ENCODE results near the gene SRRM3. TPM values are rescaled to one million over a fixed set of nuclear protein-coding genes. Genes with fewer than 3 reads are reported as not detected.
A peak's percentile ranks its signal among the peaks of the same experiment; 100 is the strongest.

The SRRM3 gene
- total and polyA plus RNA-seq, 9 donors = 0.31 to 0.79 (median 0.49) TPM

DNA sequence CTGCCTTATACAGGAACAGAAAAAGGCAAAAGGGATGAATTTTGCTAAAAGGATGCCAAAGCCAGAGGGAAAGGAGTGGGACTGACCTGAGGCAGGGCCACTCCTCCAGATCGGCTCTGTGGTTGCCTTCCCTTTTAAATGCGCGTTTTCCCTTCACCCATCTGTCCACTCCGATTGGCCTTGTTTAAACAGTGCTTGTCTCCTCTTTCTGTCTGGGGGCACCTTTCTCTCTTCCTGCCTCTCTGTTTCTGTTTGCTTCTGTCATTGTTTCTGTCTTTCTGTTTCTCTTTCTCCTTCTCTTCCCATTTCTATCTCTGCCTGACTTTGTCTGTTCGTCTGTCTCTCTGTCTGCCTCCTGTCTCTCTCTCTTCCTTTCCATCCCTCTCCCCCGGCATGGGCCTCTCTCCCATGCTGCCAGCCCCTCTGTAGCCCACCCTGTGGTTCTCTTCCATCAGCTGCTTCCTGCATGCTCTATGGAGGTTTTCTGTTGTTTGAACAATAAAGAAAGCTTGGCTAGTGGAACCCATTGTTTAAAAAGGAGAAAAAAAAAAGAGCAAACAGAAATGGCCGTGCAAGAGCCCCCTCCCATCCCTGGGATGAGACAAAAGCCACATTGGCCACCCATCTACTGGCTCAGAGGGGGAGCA lies 71.3 kb downstream of the SRRM3 start:
- Histone ChIP-seq H3K36me3 (ENCODE audit: control insufficient read depth, insufficient read depth, low read length) (no peaks in the 10 kb centered on the region), H3K27ac (ENCODE audit: low read length) (no peak overlapping the region), H3K4me3 (ENCODE audit: low read length) (no peak overlapping the region), H3K27me3 (ENCODE audit: control insufficient read depth, insufficient read depth, low read length) (peaks cover 77% of the 10 kb centered on the region), H3K9me3 (replicated peaks; ENCODE audit: control insufficient read depth, low read depth, low read length) (no peaks in the 10 kb centered on the region), H3K4me1 (ENCODE audit: control insufficient read depth, insufficient read depth, low read length) (no peaks in the 10 kb centered on the region)
- WGBS (ENCODE audit: insufficient coverage) = 5% methylated on average over 5 of the region's 7 CpGs
- no peak for DNase-seq

DNA sequence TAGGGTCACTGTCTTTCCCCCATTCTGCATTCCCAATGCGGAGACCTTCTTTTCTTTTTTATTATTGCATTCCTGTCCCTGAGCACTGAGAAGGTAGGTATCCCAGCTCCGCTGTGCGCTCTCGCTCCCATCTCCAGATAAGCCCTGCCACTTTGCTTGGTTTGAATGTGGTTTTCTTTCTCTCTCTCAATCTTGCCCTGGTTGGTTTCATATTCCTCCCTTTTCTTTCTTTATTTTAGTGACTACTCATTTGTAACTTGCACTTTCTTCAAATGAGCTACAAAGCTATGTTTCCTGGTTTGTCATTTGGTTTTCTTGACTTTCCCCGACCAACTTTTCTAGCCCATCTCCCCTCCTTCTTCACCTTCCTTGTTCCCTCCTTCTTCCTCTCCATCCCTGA lies 71.8 kb downstream of the SRRM3 start:
- no peaks in the 10 kb centered on the region for H3K9me3 ChIP-seq (replicated peaks; ENCODE audit: control insufficient read depth, low read depth, low read length)
- no peaks in the 10 kb centered on the region for H3K4me1 ChIP-seq (ENCODE audit: control insufficient read depth, insufficient read depth, low read length)
- no peak overlapping the region for H3K4me3 ChIP-seq (ENCODE audit: low read length)
- H3K27ac ChIP-seq (ENCODE audit: low read length) = no peak overlapping the region
- WGBS (ENCODE audit: insufficient coverage) = 45% methylated on average over 2 of the region's 5 CpGs
- H3K27me3 ChIP-seq (ENCODE audit: control insufficient read depth, insufficient read depth, low read length) = peaks cover 76% of the 10 kb centered on the region
- H3K36me3 ChIP-seq (ENCODE audit: control insufficient read depth, insufficient read depth, low read length) = no peaks in the 10 kb centered on the region
- no peak for DNase-seq

DNA sequence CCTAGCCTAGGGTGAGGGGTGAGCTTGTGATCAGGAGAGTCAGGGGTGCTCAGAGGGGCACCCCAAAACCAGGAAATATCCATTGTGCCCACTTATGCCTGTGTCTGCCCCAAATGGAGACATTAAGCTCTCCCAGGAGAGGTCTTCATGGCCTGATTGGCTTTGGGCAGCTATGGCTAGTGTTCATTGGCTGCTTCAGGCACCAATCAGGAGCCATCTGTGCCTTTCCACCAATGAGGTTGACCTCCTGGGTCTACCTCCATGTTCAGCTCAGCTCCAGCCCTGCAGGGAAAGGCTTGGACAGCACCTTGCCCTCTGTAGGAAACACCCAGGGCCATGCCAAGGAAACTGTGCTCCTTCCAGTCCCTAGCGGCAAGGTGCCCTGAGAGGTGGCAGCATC lies 76.8 kb downstream of the SRRM3 start:
- no peaks in the 10 kb centered on the region for H3K36me3 ChIP-seq (ENCODE audit: control insufficient read depth, insufficient read depth, low read length)
- no peaks in the 10 kb centered on the region for H3K9me3 ChIP-seq (replicated peaks; ENCODE audit: control insufficient read depth, low read depth, low read length)
- no peak overlapping the region for H3K4me3 ChIP-seq (ENCODE audit: low read length)
- peaks cover 77% of the 10 kb centered on the region for H3K27me3 ChIP-seq (ENCODE audit: control insufficient read depth, insufficient read depth, low read length)
- WGBS (ENCODE audit: insufficient coverage) = 100% methylated on average over 1 of the region's 1 CpG
- H3K27ac ChIP-seq (ENCODE audit: low read length) = no peak overlapping the region
- H3K4me1 ChIP-seq (ENCODE audit: control insufficient read depth, insufficient read depth, low read length) = peaks cover 8% of the 10 kb centered on the region
- DNase-seq = no peak

DNA sequence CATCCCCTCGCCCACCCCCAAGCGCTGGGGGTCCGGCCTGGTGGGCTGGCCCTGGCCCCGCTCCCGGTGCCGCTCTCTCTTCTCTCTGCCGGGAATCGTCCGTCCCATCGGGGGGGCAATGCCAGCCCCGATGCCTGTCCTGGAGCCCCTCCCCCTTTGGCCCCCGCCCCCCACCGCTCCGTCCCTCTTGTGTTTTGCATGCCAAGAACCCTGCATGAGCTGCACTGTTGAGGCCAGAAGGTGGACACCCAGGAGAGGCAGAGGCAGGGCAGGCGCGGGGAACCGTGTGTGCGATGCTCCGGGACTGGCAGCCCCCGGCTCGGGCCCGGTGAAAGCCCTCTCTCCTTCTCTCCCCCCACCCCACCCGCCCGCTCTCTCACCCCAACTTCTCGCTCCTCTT lies 78.7 kb downstream of the SRRM3 start:
- no peak overlapping the region for H3K4me3 ChIP-seq (ENCODE audit: low read length)
- H3K27ac ChIP-seq (ENCODE audit: low read length) = no peak overlapping the region
- H3K27me3 ChIP-seq (ENCODE audit: control insufficient read depth, insufficient read depth, low read length) = peaks cover 80% of the 10 kb centered on the region
- H3K36me3 ChIP-seq (ENCODE audit: control insufficient read depth, insufficient read depth, low read length) = no peaks in the 10 kb centered on the region
- peaks cover 9% of the 10 kb centered on the region for H3K4me1 ChIP-seq (ENCODE audit: control insufficient read depth, insufficient read depth, low read length)
- no peak for DNase-seq
- H3K9me3 ChIP-seq (replicated peaks; ENCODE audit: control insufficient read depth, low read depth, low read length) = no peaks in the 10 kb centered on the region
- WGBS (ENCODE audit: insufficient coverage) = 4% methylated on average over 9 of the region's 25 CpGs

DNA sequence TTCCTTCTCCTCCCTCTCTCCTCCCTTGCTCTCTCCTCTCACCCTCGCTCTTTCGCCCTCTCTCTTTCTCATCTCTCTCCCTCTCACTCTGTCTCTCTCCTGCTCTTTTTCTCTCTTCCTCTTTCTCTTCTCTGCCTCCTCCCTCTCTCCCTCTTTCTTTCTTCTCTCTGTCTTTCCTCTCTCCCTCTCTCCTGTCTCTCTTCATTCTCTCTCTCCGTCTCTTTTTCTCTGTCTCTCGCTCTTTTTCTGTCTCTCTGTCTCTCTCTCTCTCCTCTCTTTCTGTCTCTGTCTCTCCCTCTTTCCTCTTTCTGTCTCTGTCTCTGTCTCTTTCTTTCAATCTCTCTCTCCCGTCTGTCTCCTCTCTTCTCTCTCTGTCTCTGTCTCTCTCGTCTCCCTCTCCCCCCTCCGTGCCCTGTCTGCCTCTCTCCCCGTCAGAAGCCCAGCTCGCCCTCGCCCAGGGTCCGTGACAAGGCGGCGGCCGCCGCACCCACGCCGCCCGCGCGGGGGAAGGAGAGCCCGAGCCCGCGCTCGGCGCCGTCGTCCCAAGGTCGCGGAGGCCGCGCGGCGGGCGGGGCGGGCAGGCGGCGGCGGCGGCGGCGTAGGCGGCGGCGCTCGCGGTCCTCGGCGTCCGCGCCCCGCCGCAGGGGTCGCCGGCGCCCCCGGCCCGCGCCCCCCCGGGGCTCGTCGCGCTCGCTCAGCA lies 79.5 kb downstream of the SRRM3 start:
- H3K4me3 ChIP-seq (ENCODE audit: low read length) = peak overlapping the region; percentile 22
- H3K9me3 ChIP-seq (replicated peaks; ENCODE audit: control insufficient read depth, low read depth, low read length) = no peaks in the 10 kb centered on the region
- WGBS (ENCODE audit: insufficient coverage) = 1% methylated on average over 61 of the region's 63 CpGs
- H3K4me1 ChIP-seq (ENCODE audit: control insufficient read depth, insufficient read depth, low read length) = peaks cover 9% of the 10 kb centered on the region
- no peaks in the 10 kb centered on the region for H3K36me3 ChIP-seq (ENCODE audit: control insufficient read depth, insufficient read depth, low read length)
- no peak overlapping the region for H3K27ac ChIP-seq (ENCODE audit: low read length)
- H3K27me3 ChIP-seq (ENCODE audit: control insufficient read depth, insufficient read depth, low read length) = peaks cover 84% of the 10 kb centered on the region
- no peak for DNase-seq

DNA sequence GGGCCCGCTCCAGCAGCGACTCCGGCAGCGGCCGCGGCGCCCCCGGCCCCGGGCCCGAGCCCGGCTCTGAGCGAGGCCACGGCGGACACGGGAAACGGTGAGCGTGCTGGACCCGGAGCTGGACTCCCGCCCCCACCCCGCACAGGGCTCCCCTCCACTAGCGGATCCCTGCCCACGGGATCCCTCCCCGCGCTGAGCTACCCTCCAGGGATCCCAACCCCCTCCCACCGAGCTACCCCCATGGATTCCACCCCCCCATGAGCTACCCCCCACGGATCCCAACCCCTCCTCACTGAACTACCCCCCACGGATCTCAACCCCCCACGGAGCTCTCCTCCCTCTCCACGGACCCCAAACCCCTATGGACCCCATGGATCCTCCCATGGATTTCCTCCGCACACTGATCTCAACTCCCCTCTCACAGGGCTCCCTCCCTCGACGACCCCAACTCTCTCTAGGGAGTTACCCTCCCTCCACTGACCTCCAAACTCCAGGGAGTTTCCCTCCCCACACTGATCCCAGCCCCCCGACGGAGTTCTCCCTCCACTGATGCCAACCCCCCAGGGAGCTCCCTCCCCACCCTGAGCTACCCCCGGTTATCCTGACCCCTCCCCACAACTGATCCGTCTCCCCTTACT lies 80.1 kb downstream of the SRRM3 start:
- WGBS (ENCODE audit: insufficient coverage) = 0% methylated on average over 32 of the region's 36 CpGs
- Histone ChIP-seq H3K9me3 (replicated peaks; ENCODE audit: control insufficient read depth, low read depth, low read length) (no peaks in the 10 kb centered on the region), H3K27ac (ENCODE audit: low read length) (no peak overlapping the region), H3K27me3 (ENCODE audit: control insufficient read depth, insufficient read depth, low read length) (peaks cover 82% of the 10 kb centered on the region), H3K36me3 (ENCODE audit: control insufficient read depth, insufficient read depth, low read length) (no peaks in the 10 kb centered on the region), H3K4me1 (ENCODE audit: control insufficient read depth, insufficient read depth, low read length) (peaks cover 9% of the 10 kb centered on the region), H3K4me3 (ENCODE audit: low read length) (peak overlapping the region; percentile 25)
- no peak for DNase-seq

DNA sequence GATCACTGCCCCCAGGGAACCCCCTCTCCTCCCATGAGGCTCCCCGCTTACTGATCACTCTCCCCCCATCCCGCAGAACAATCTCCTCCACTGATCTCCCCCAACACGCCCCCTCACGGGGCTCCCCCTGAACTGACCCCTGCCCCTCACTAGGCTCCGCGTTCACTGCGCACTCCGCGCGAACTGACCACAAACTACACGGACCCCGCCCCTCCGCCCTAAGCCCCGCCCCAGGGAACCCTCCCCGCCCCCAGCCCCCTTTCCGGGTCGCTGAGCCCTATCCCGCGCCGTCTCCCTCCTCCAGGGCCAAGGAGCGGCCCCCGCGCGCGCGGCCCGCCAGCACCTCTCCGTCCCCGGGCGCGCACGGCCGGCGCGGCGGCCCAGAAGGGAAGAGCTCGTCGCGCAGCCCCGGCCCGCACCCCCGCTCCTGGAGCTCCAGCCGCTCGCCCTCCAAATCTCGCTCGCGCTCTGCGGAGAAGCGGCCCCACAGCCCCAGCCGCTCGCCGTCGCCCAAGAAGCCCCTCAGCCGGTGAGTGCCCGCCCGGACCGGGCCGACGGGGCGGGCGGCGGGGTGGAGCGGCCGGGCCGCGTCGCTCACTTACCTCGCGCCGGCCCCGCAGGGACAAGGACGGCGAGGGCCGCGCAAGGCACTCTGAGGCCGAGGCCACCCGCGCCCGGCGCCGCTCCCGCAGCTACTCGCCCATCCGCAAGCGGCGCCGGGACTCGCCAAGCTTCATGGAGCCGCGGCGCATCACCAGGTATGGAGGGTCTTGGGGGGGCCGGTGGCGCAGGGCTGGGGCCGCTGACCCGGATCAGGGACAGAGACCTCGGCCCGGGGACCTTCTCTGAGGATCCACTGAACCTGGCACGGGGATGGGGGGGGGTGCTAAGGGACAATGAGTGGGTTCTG lies 80.9 kb downstream of the SRRM3 start:
- peak overlapping the region; percentile 25 for H3K4me3 ChIP-seq (ENCODE audit: low read length)
- no peaks in the 10 kb centered on the region for H3K9me3 ChIP-seq (replicated peaks; ENCODE audit: control insufficient read depth, low read depth, low read length)
- H3K27me3 ChIP-seq (ENCODE audit: control insufficient read depth, insufficient read depth, low read length) = peaks cover 78% of the 10 kb centered on the region
- peaks cover 9% of the 10 kb centered on the region for H3K4me1 ChIP-seq (ENCODE audit: control insufficient read depth, insufficient read depth, low read length)
- no peak for DNase-seq
- WGBS (ENCODE audit: insufficient coverage) = under 1% methylated on average over 83 of the region's 98 CpGs
- no peaks in the 10 kb centered on the region for H3K36me3 ChIP-seq (ENCODE audit: control insufficient read depth, insufficient read depth, low read length)
- no peak overlapping the region for H3K27ac ChIP-seq (ENCODE audit: low read length)

DNA sequence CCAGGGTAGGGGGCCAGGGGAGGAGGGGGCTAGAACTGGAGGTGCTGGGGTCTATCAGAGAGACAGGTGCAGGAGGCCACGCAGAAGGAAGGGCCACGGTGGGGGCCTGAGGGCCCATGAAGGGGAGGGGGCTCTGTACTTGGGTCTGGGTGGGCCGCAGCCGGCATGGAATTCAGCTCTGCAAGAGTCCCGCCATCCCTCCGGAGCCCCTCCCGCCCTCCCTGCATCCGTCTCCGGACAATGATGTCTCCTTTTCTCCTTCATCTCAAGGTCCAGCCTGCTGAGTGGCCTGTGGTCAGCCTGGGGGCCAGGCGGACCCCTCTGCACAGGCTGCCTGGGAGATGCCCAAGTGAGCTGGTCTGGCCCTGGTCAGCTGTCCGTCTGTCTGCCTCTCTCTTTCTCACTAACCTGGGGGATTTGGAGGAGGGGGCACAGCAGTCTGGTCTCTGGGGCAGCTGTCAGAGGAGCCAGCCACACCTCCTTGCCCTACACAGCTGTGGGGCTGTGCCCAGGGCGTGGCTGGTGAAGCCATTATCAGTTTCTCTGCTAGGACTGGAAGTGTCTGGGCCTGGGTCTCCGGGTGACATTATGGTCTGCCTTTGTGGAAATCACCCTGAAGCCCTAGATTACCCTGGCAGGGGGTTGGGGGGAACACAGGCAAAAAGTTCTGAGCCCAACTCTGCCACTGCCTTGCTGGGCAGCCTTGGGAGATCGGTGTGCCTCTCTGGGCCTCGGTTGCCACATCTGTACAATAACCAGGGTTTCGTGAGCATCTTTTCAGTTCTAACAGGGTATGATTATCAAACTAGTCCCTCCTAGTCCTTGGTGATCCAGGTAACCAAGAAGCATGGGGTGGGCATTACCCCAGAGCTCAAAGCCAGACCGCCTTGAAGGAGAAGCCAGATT lies 81.8 kb downstream of the SRRM3 start:
- 55% methylated on average over 10 of the region's 17 CpGs for WGBS (ENCODE audit: insufficient coverage)
- no peak overlapping the region for H3K27ac ChIP-seq (ENCODE audit: low read length)
- no peaks in the 10 kb centered on the region for H3K36me3 ChIP-seq (ENCODE audit: control insufficient read depth, insufficient read depth, low read length)
- DNase-seq = no peak
- H3K4me1 ChIP-seq (ENCODE audit: control insufficient read depth, insufficient read depth, low read length) = peaks cover 9% of the 10 kb centered on the region
- H3K4me3 ChIP-seq (ENCODE audit: low read length) = no peak overlapping the region
- no peaks in the 10 kb centered on the region for H3K9me3 ChIP-seq (replicated peaks; ENCODE audit: control insufficient read depth, low read depth, low read length)
- H3K27me3 ChIP-seq (ENCODE audit: control insufficient read depth, insufficient read depth, low read length) = peaks cover 70% of the 10 kb centered on the region

DNA sequence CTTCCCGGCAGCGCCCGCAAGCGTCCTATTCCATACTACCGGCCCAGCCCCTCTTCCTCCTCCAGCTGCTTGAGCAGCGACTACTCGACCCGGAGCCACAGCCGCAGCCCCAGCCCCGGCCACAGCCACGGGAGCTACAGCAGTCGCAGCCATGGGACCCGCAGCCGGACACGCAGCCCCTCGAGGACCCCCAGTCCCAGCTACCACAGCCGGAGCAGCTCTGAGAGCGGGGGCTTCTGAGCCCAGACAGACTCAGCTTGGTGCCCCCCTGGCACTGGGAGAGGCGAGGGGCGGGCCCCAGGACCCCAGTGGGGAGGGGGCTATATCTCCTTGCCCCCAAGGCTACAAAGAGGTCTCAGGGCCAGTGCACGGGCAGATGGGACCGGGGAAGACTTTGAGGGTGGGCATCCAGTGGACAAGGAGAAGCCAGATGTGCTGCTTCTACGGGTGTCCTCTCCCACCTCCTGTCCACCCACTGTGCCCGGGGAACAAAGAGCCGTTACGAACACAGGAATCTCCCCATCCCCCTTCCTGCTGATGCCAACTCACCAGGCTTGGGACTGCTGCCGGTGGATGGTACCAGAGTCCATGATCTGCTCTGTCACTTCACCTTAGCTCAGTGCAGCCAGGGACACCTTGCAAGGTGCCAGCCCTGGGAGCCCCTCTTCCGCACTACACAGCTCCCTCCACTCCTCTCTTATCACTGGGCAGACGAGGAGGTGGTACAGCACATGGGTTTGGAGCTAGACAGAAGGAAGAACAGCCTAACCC lies 84.1 kb downstream of the SRRM3 start:
- WGBS (ENCODE audit: insufficient coverage) = 83% methylated on average over 15 of the region's 29 CpGs
- H3K9me3 ChIP-seq (replicated peaks; ENCODE audit: control insufficient read depth, low read depth, low read length) = no peaks in the 10 kb centered on the region
- H3K27ac ChIP-seq (ENCODE audit: low read length) = no peak overlapping the region
- H3K4me1 ChIP-seq (ENCODE audit: control insufficient read depth, insufficient read depth, low read length) = peaks cover 9% of the 10 kb centered on the region
- no peak for DNase-seq
- H3K27me3 ChIP-seq (ENCODE audit: control insufficient read depth, insufficient read depth, low read length) = peaks cover 50% of the 10 kb centered on the region
- H3K36me3 ChIP-seq (ENCODE audit: control insufficient read depth, insufficient read depth, low read length) = no peaks in the 10 kb centered on the region
- no peak overlapping the region for H3K4me3 ChIP-seq (ENCODE audit: low read length)

Data from muscle of leg (tissue), 11 donors.